GM18519 (cell line): ENCODE results near the gene MAP6.
A peak's percentile ranks its signal among the peaks of the same experiment; 100 is the strongest.
"Not testable (repeated sequence)": the region's sequence is repeated elsewhere in the genome, so short reads cannot be mapped to it uniquely, and the experiment has no call there.

ENCODE experiments used
- ATAC-seq: cut with Tn5 transposase; IDR thresholded peaks from one replicate; pipeline ENCODE4 v1.9.1; 2021; ENCODE audit warnings: mild to moderate bottlenecking, moderate library complexity; ENCODE audit not compliant: unreplicated experiment, low FRiP score

Gene MAP6

GRCh38 chr11:75593286-75593915 lies 75.4 kb downstream of the MAP6 start:
- no peak for ATAC-seq

GRCh38 chr11:75592715-75593114 lies 76.1 kb downstream of the MAP6 start:
- no peak for ATAC-seq

- no peak for ATAC-seq
These were observed 76.9 kb downstream of the MAP6 start for GRCh38 chr11:75591966-75592365.

- no peak for ATAC-seq
These were observed 77.5 kb downstream of the MAP6 start for GRCh38 chr11:75591371-75591770.

- ATAC-seq, result no peak
These were observed 78.9 kb downstream of the MAP6 start for GRCh38 chr11:75589933-75590332.

GRCh38 chr11:75589051-75589450 lies 79.8 kb downstream of the MAP6 start:
- no peak for ATAC-seq

GRCh38 chr11:75588051-75588481 lies 80.8 kb downstream of the MAP6 start:
- no peak for ATAC-seq

GRCh38 chr11:75586395-75586794 lies 82.4 kb downstream of the MAP6 start:
- ATAC-seq, result no peak

GRCh38 chr11:75585293-75585670 lies 83.6 kb downstream of the MAP6 start:
- no peak for ATAC-seq

GRCh38 chr11:75584659-75585292 lies 84.1 kb downstream of the MAP6 start:
- ATAC-seq, result not testable (repeated sequence)

- no peak for ATAC-seq
These were observed 84.8 kb downstream of the MAP6 start for GRCh38 chr11:75583718-75584658.

- ATAC-seq, result peak; percentile 61
These were observed 85.7 kb downstream of the MAP6 start for GRCh38 chr11:75582895-75583717.

- no peak for ATAC-seq
These were observed 86.3 kb downstream of the MAP6 start for GRCh38 chr11:75582506-75582894.

- no peak for ATAC-seq
These were observed 89.0 kb downstream of the MAP6 start for GRCh38 chr11:75579841-75580240.

- no peak for ATAC-seq
These were observed 89.9 kb downstream of the MAP6 start for GRCh38 chr11:75578977-75579376.

GRCh38 chr11:75577207-75577606 lies 91.6 kb downstream of the MAP6 start:
- no peak for ATAC-seq

GRCh38 chr11:75576499-75576918 lies 92.3 kb downstream of the MAP6 start:
- ATAC-seq, result no peak

GRCh38 chr11:75576017-75576416 lies 92.8 kb downstream of the MAP6 start:
- ATAC-seq, result no peak

GRCh38 chr11:75574698-75575602 lies 93.9 kb downstream of the MAP6 start:
- ATAC-seq, result no peak
